22Rv1 (cell line): ENCODE results near the gene TRAPPC10.

Source experiments
- CTCF ChIP-seq: fragments of 450-650 bp; IDR thresholded peaks from 2 replicates; pipeline ENCODE4 v1.5.1; 2017; ENCODE audit warnings: mild to moderate bottlenecking
- ZFX ChIP-seq: fragments of 450-650 bp; IDR thresholded peaks from 2 replicates; pipeline ENCODE4 v1.6.1; 2017; ENCODE audit warnings: antibody characterized with exemption, borderline replicate concordance

GRCh38 chr21:44074315-44074958 is 62.3 kb downstream of the TRAPPC10 start:
- no peak for TF ChIP-seq CTCF
- no peak for TF ChIP-seq ZFX
